OCI-LY7 (cell line): ENCODE results near the gene TUFM. TPM values are rescaled to one million over a fixed set of nuclear protein-coding genes. Genes with fewer than 3 reads are reported as not detected.

Source experiments
- BruUV-seq: library from RNA; stranded (reverse); fragments of 400-500 nt; replicated peaks from 2 replicates; lab custom pipeline; 2021; lab: Mats Ljungman, UMichigan
- CTCF ChIA-PET: fragments of 300-600 bp; sonication (Branson Sonifier 250); formaldehyde crosslinking; loops from one replicate; lab custom pipeline; 2022; ENCODE audit warnings: antibody characterized with exemption; ENCODE audit not compliant: unreplicated experiment; lab: Charles Lee
- POLR2A ChIA-PET: fragments of 300-600 bp; sonication (Branson Sonifier 250); formaldehyde crosslinking; loops from one replicate; lab custom pipeline; 2022; ENCODE audit warnings: antibody characterized with exemption; lab: Charles Lee
- DNase-seq: peaks from one replicate; pipeline ENCODE4 v3.0.0-alpha.2; 2015; ENCODE audit warnings: low spot score
- H2AFZ ChIP-seq: fragments of 200-600 bp; sonication (generic), shearing (Covaris generic); 2 replicates; pipeline ENCODE4 v1.6.1; 2014; ENCODE audit warnings: mild to moderate bottlenecking, antibody characterized with exemption, low read length, moderate library complexity
- H3K27ac ChIP-seq: fragments of 200-600 bp; sonication (generic); 2 replicates; pipeline ENCODE4 v1.5.1; 2014; ENCODE audit warnings: mixed run types, low read depth, mild to moderate bottlenecking, moderate library complexity, low read length, inconsistent platforms; ENCODE audit not compliant: poor library complexity, severe bottlenecking
- H3K36me3 ChIP-seq: fragments of 200-600 bp; sonication (generic); 2 replicates; pipeline ENCODE4 v1.6.1; 2014; ENCODE audit warnings: mild to moderate bottlenecking, antibody characterized with exemption, low read length, moderate library complexity, mixed read lengths; ENCODE audit not compliant: insufficient read depth
- H3K4me1 ChIP-seq: fragments of 200-600 bp; sonication (generic); 2 replicates; pipeline ENCODE4 v1.5.1; 2014; ENCODE audit warnings: mild to moderate bottlenecking, low read length; ENCODE audit not compliant: insufficient read depth, poor library complexity, severe bottlenecking
- H3K4me2 ChIP-seq: fragments of 200-600 bp; sonication (generic); 2 replicates; pipeline ENCODE4 v1.6.1; 2014; ENCODE audit warnings: mild to moderate bottlenecking, low read length
- H3K4me3 ChIP-seq: fragments of 200-600 bp; sonication (generic); 2 replicates; pipeline ENCODE4 v1.5.1; 2014; ENCODE audit warnings: mild to moderate bottlenecking, low read depth, low read length; ENCODE audit not compliant: poor library complexity, severe bottlenecking
- H3K79me2 ChIP-seq: fragments of 200-600 bp; sonication (generic); 2 replicates; pipeline ENCODE4 v1.6.1; 2016; ENCODE audit warnings: low read depth, mild to moderate bottlenecking, low read length, moderate library complexity, mixed read lengths; ENCODE audit not compliant: insufficient read depth
- H3K9me2 ChIP-seq: fragments of 200-600 bp; sonication (generic); 2 replicates; pipeline ENCODE4 v1.6.1; 2016; ENCODE audit warnings: mild to moderate bottlenecking, low read length, mixed read lengths; ENCODE audit not compliant: insufficient read depth
- H3K9me3 ChIP-seq: fragments of 200-600 bp; sonication (generic); 2 replicates; pipeline ENCODE4 v1.6.1; 2014; ENCODE audit warnings: mild to moderate bottlenecking, mixed run types, low read length, mixed read lengths
- H4K20me1 ChIP-seq: fragments of 200-600 bp; sonication (generic); 2 replicates; pipeline ENCODE4 v1.6.1; 2014; ENCODE audit warnings: mild to moderate bottlenecking, antibody characterized with exemption, low read length, moderate library complexity, mixed read lengths; ENCODE audit not compliant: insufficient read depth
- CTCF ChIP-seq: fragments of 200-600 bp; sonication (generic); conservative IDR thresholded peaks from 2 replicates; pipeline ENCODE4 v1.5.1; 2014; ENCODE audit warnings: mild to moderate bottlenecking, antibody characterized with exemption, low read length, moderate library complexity, mixed read lengths
- EZH2phosphoT487 ChIP-seq: fragments of 200-600 bp; sonication (generic); IDR thresholded peaks from 2 replicates; pipeline ENCODE4 v1.6.1; 2018; ENCODE audit warnings: low read depth, borderline replicate concordance, mild to moderate bottlenecking, mixed run types, antibody characterized with exemption, low read length, moderate library complexity, mixed read lengths
- intact Hi-C: fragments of 100-400 bp; cut with micrococcal nuclease; formaldehyde crosslinking; loops from one replicate; pipeline ENCODE4 v1.10.0; 2022; ENCODE audit not compliant: unreplicated experiment
- total RNA-seq, 2 experiments: library from RNA; depleted of rRNA in 1 of 2; stranded (reverse); fragments of >200 nt in 1 of 2; shearing (Covaris generic) in 1 of 2; gene quantifications; 2 replicates each; pipeline ENCODE4 v1.2.3, GENCODE V29; 2014 to 2022

The TUFM gene
- total RNA-seq, 2 experiments from 2014 or later: 184 to 211 TPM

- Histone ChIP-seq H4K20me1 (no peaks in the 10 kb centered on the region), H3K9me2 (no peaks in the 10 kb centered on the region), H3K4me2 (no peak overlapping the region), H3K79me2 (no peaks in the 10 kb centered on the region), H3K27ac (no peak overlapping the region), H3K4me3 (no peak overlapping the region), H3K9me3 (no peaks in the 10 kb centered on the region), H3K36me3 (no peaks in the 10 kb centered on the region), H2AFZ (no peak overlapping the region), H3K4me1 (no peaks in the 10 kb centered on the region)
- CTCF ChIA-PET: no interaction called here
- POLR2A ChIA-PET: interaction anchor here (0.6 kb wide), 2 partner anchors 9 to 31 kb away, joined by 4 read pairs; no protein-coding TSS in a partner anchor
- no peak for DNase-seq
- intact Hi-C loops: no loop called here
- no TSS peak for BruUV-seq
- TF ChIP-seq EZH2phosphoT487: no peak
- TF ChIP-seq CTCF: no peak
These were observed 40.8 kb upstream of the TUFM start for GRCh38 chr16:28886945-28887344.

GRCh38 chr16:28884045-28884444, 37.9 kb upstream of the TUFM start:
- BruUV-seq: no TSS peak
- Histone ChIP-seq H4K20me1 (no peaks in the 10 kb centered on the region), H3K4me3 (no peak overlapping the region), H3K27ac (no peak overlapping the region), H3K4me1 (peaks cover 6% of the 10 kb centered on the region), H3K36me3 (no peaks in the 10 kb centered on the region), H3K79me2 (peaks cover 2% of the 10 kb centered on the region; the same call in 1 of the 2 replicates), H2AFZ (no peak overlapping the region), H3K9me3 (no peaks in the 10 kb centered on the region), H3K9me2 (no peaks in the 10 kb centered on the region), H3K4me2 (no peak overlapping the region)
- DNase-seq: no peak
- ChIA-PET POLR2A (no interaction called here), CTCF (interaction anchor here (0.5 kb wide), 1 partner anchor 39 kb away, joined by 4 read pairs; no protein-coding TSS in a partner anchor)
- TF ChIP-seq CTCF (no peak), EZH2phosphoT487 (no peak)
- intact Hi-C loops: no loop called here

- CTCF ChIA-PET: no interaction called here
- intact Hi-C loops: no loop called here
- no peak for TF ChIP-seq CTCF
- TF ChIP-seq EZH2phosphoT487: no peak
- H3K79me2 ChIP-seq: peaks cover 6% of the 10 kb centered on the region; the same call in 1 of the 2 replicates
- no peak for DNase-seq
- BruUV-seq: no TSS peak
- no peak overlapping the region for H2AFZ ChIP-seq
- no peaks in the 10 kb centered on the region for H3K9me3 ChIP-seq
- no peaks in the 10 kb centered on the region for H4K20me1 ChIP-seq
- H3K4me2 ChIP-seq: no peak overlapping the region
- peaks cover 11% of the 10 kb centered on the region for H3K4me1 ChIP-seq
- no peak overlapping the region for H3K27ac ChIP-seq
- no peak overlapping the region for H3K4me3 ChIP-seq
- no peaks in the 10 kb centered on the region for H3K36me3 ChIP-seq
- POLR2A ChIA-PET: no interaction called here
- no peaks in the 10 kb centered on the region for H3K9me2 ChIP-seq
These were observed 37.3 kb upstream of the TUFM start for GRCh38 chr16:28883221-28883996.
